AG10803 (cell line): ENCODE data around the gene DMD.
"Not testable (repeated sequence)": the region's sequence is repeated elsewhere in the genome, so short reads cannot be mapped to it uniquely, and the experiment has no call there.

Experiments
- DNase-seq: peaks from one replicate; pipeline ENCODE4 v3.0.0; 2010; ENCODE audit warnings: low read depth
- H3K4me3 ChIP-seq: 2 replicates; pipeline ENCODE4 v1.5.1; 2011; ENCODE audit warnings: mild to moderate bottlenecking, low read length, control low read depth
- CTCF ChIP-seq: conservative IDR thresholded peaks from 2 replicates; pipeline ENCODE4 v1.5.1; 2011; ENCODE audit warnings: mild to moderate bottlenecking, low read length, control low read depth, inconsistent platforms

DMD gene

GRCh38 chrX:32267796-32268195 lies 943.6 kb downstream of the DMD start:
- TF ChIP-seq CTCF: no peak
- no peak overlapping the region for H3K4me3 ChIP-seq
- no peak for DNase-seq

GRCh38 chrX:32246675-32247074 lies 964.7 kb downstream of the DMD start:
- H3K4me3 ChIP-seq, DNase-seq: not testable (repeated sequence)

DNA sequence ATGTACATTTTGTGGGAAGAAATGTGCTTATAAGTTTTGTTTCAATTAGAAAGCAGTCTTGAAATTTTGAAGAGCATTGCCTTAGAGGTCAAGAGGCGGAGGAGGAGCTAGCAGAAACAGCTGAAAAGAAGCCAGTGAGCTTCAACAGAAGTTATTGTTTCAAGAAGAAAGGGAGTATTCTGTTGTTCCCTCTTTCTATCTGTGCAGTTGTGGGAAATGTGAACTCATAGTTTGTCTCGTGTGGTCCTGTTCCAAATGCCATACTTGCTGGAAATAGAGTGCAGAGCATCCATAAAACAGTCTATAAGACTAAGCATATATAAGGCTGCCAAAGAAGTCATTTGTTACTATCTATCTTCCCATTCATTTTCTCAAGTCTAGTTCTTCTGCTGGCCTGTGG lies 1015.7 kb downstream of the DMD start:
- no peak for TF ChIP-seq CTCF
- no peak for DNase-seq
- no peak overlapping the region for H3K4me3 ChIP-seq

DNA sequence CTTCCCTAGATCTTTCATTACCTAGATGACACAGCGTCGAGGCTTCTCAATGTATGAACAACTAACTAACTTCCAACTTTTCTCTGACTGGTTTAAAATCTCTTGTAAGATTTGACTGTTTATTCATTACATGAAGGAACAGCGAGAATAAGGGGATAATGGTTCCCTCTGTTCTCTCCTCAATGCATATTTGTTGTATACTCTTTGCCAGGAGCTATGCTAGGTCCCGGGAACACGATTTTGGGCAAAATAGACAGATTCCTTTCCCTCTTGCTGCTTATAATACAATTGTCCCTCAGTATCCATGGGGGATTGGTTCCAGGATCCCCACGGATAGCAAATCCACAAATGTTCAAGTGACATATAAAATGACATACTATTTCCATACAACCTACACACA lies 1020.0 kb downstream of the DMD start:
- H3K4me3 ChIP-seq: no peak overlapping the region
- DNase-seq: no peak
- TF ChIP-seq CTCF: no peak

- no peak for DNase-seq
- no peak overlapping the region for H3K4me3 ChIP-seq
- TF ChIP-seq CTCF: no peak
These were observed 1026.2 kb downstream of the DMD start for GRCh38 chrX:32185160-32185559.

- no peak overlapping the region for H3K4me3 ChIP-seq
- no peak for DNase-seq
- TF ChIP-seq CTCF: no peak
These were observed 1028.3 kb downstream of the DMD start for GRCh38 chrX:32183066-32183465.

DNA sequence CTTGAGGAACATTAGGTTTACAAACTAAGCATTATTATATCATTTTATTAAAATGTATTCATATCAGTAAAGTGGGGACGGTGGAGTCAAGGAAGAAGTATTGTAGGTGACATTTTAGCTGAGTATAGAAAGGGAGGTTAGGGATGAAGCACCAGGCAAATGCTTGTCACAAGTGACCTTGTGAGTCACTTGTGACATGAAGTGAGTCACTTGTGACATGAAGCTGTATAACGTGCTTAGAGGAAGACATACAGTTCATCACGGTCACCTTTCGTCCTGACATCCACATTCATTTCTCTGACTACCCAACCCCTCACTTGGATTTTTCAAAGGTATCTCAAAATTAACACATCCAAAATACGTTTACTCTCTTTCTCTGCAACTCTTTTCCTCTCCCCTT lies 1034.8 kb downstream of the DMD start:
- no peak for TF ChIP-seq CTCF
- no peak overlapping the region for H3K4me3 ChIP-seq
- DNase-seq: no peak

DNA sequence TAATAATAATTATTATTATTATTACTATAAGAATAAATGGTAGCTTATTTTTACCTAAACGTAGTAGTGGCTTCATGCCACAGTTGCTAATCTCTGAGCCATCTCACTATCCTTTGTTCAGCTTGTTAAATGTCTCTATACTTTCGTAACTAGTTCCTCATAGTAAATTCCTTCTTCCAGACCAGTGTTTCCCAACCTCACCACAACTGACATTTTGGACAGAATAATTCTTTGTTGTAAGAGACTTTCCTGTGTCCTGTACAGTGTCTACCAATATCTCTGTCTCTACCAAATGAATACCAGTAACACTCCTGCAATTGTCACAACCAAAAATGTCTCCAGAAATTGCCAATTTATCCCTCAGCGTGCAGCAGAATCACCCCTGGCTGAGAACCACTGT lies 1040.9 kb downstream of the DMD start:
- no peak for TF ChIP-seq CTCF
- H3K4me3 ChIP-seq: no peak overlapping the region
- no peak for DNase-seq
